HG02973 (cell line): ENCODE data around the gene KIFC3.
"Not testable (repeated sequence)": the region's sequence is repeated elsewhere in the genome, so short reads cannot be mapped to it uniquely, and the experiment has no call there.

Source experiments
- ATAC-seq: cut with Tn5 transposase; IDR thresholded peaks from one replicate; pipeline ENCODE4 v1.9.1; 2021; ENCODE audit warnings: moderate library complexity; ENCODE audit not compliant: unreplicated experiment

The KIFC3 gene

GRCh38 chr16:57788252-57788841 is 13.9 kb downstream of the KIFC3 start:
- no peak for ATAC-seq

- no peak for ATAC-seq
Measured at GRCh38 chr16:57787519-57787905, 14.8 kb downstream of the KIFC3 start.

GRCh38 chr16:57786632-57787518 is 15.4 kb downstream of the KIFC3 start:
- ATAC-seq = no peak

- ATAC-seq = no peak
Measured at GRCh38 chr16:57785924-57786323, 16.4 kb downstream of the KIFC3 start.

- ATAC-seq = no peak
Measured at GRCh38 chr16:57785385-57785784, 16.9 kb downstream of the KIFC3 start.

GRCh38 chr16:57784334-57784733 is 18.0 kb downstream of the KIFC3 start:
- ATAC-seq = no peak

- ATAC-seq = no peak
Measured at GRCh38 chr16:57783883-57784282, 18.4 kb downstream of the KIFC3 start.

- no peak for ATAC-seq
Measured at GRCh38 chr16:57783116-57783515, 19.2 kb downstream of the KIFC3 start.

- not testable (repeated sequence) for ATAC-seq
Measured at GRCh38 chr16:57782607-57783055, 19.7 kb downstream of the KIFC3 start.

GRCh38 chr16:57781741-57782606 is 20.3 kb downstream of the KIFC3 start:
- no peak for ATAC-seq

- no peak for ATAC-seq
Measured at GRCh38 chr16:57781349-57781740, 20.9 kb downstream of the KIFC3 start.

GRCh38 chr16:57779836-57780235 is 22.5 kb downstream of the KIFC3 start:
- not testable (repeated sequence) for ATAC-seq

GRCh38 chr16:57778658-57779057 is 23.6 kb downstream of the KIFC3 start:
- ATAC-seq = no peak

GRCh38 chr16:57775661-57776469 is 26.4 kb downstream of the KIFC3 start:
- no peak for ATAC-seq

GRCh38 chr16:57774705-57775285 is 27.5 kb downstream of the KIFC3 start:
- no peak for ATAC-seq

- no peak for ATAC-seq
Measured at GRCh38 chr16:57773655-57774295, 28.5 kb downstream of the KIFC3 start.

GRCh38 chr16:57773019-57773418 is 29.3 kb downstream of the KIFC3 start:
- no peak for ATAC-seq

- no peak for ATAC-seq
Measured at GRCh38 chr16:57771141-57771785, 31.0 kb downstream of the KIFC3 start.

- no peak for ATAC-seq
Measured at GRCh38 chr16:57770361-57770760, 31.9 kb downstream of the KIFC3 start.
